Smooth muscle cell (in vitro differentiated cells): ENCODE data around the gene KCNH8. TPM values are rescaled to one million over a fixed set of nuclear protein-coding genes. Genes with fewer than 3 reads are reported as not detected.

ENCODE experiments used
- DNase-seq: peaks from one replicate; lab custom pipeline; 2025; ENCODE audit not compliant: unreplicated experiment; lab: John Stamatoyannopoulos, UW
- H2AFZ ChIP-seq: fragments of 200-600 bp; sonication (generic); 2 replicates; pipeline ENCODE4 v1.6.0; 2016; ENCODE audit warnings: antibody characterized with exemption, low read depth, mild to moderate bottlenecking
- H3F3A ChIP-seq: fragments of 200-600 bp; sonication (generic); 2 replicates; pipeline ENCODE4 v1.6.0; 2017; ENCODE audit warnings: antibody characterized with exemption, low read depth
- H3K27ac ChIP-seq: fragments of 200-600 bp; sonication (generic); 2 replicates; pipeline ENCODE4 v1.5.1; 2016; ENCODE audit warnings: low read depth, mild to moderate bottlenecking
- H3K27me3 ChIP-seq: fragments of 200-600 bp; sonication (generic); 2 replicates; pipeline ENCODE4 v1.6.1; 2016; ENCODE audit warnings: low read depth, mild to moderate bottlenecking
- H3K36me3 ChIP-seq: fragments of 200-600 bp; sonication (generic); 2 replicates; pipeline ENCODE4 v1.5.1; 2016; ENCODE audit warnings: low read depth
- H3K4me1 ChIP-seq: fragments of 200-600 bp; sonication (generic); 2 replicates; pipeline ENCODE4 v1.5.1; 2016; ENCODE audit warnings: low read depth
- H3K4me2 ChIP-seq: fragments of 200-600 bp; sonication (generic); 2 replicates; pipeline ENCODE4 v1.6.0; 2016; ENCODE audit warnings: mild to moderate bottlenecking
- H3K4me3 ChIP-seq: fragments of 200-600 bp; sonication (generic); 2 replicates; pipeline ENCODE4 v1.5.1; 2016; ENCODE audit warnings: mild to moderate bottlenecking
- H3K79me2 ChIP-seq: fragments of 200-600 bp; sonication (generic); 2 replicates; pipeline ENCODE4 v1.6.0; 2016; ENCODE audit warnings: low read depth, mild to moderate bottlenecking
- H3K9ac ChIP-seq: fragments of 200-600 bp; sonication (generic); 2 replicates; pipeline ENCODE4 v1.6.0; 2016; ENCODE audit warnings: low read depth
- H3K9me3 ChIP-seq: fragments of 200-600 bp; sonication (generic); replicated peaks from 2 replicates; pipeline ENCODE4 v1.5.1; 2016; ENCODE audit warnings: low read depth
- H4K20me1 ChIP-seq: fragments of 200-600 bp; sonication (generic); 2 replicates; pipeline ENCODE4 v1.6.0; 2016; ENCODE audit warnings: low read depth
- WGBS: methylation state at CpG from one replicate; pipeline ENCODE4 v1.1.7; 2016; ENCODE audit warnings: low lambda C conversion rate; 5-methylcytosine and 5-hydroxymethylcytosine counted together
- polyA plus RNA-seq: library from polyadenylated mRNA; unstranded; fragments of >200 nt; fragmentation: Nextera tagmentation; extraction: Ambion mirVana; gene quantifications from 2 replicates; pipeline ENCODE4 v1.2.1, GENCODE V29; 2016
- total RNA-seq: library from RNA; depleted of rRNA; stranded (reverse); fragments of >200 nt; gene quantifications from 2 replicates; pipeline ENCODE4 v1.2.3, GENCODE V29; 2014
- TF ChIP-seq, protein P1 (sequence below): fragments of 200-600 bp; sonication (generic); IDR thresholded peaks from 2 replicates; pipeline ENCODE4 v1.5.1; 2017; ENCODE audit warnings: borderline replicate concordance, mild to moderate bottlenecking, antibody characterized with exemption; ENCODE audit not compliant: insufficient read depth, poor library complexity, severe bottlenecking

Gene KCNH8
- total and polyA plus RNA-seq, 2 experiments from 2014 or later, result 0.05 to 2.9 TPM

DNA sequence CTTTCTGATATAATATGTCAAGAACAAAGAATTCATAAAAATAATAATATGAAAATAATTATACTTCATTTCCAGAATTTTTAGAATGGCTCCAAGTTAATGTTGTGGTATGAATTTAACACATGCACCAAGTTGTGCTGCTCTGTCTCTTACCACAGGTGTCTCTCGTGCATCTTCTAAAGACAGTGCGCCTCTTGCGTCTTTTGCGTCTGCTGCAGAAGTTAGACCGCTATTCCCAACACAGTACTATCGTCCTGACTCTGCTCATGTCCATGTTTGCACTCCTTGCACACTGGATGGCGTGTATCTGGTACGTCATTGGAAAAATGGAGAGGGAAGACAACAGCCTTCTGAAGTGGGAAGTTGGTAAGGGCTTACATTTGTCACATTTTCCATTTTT, 246.6 kb downstream of the KCNH8 start:
- no peak for DNase-seq
- no peaks in the 10 kb centered on the region for H3F3A ChIP-seq
- no peaks in the 10 kb centered on the region for H3K79me2 ChIP-seq
- H3K9me3 ChIP-seq, result no peaks in the 10 kb centered on the region
- no peak overlapping the region for H3K4me2 ChIP-seq
- no peak overlapping the region for H3K4me3 ChIP-seq
- no peak overlapping the region for H3K9ac ChIP-seq
- no peaks in the 10 kb centered on the region for H4K20me1 ChIP-seq
- H2AFZ ChIP-seq, result no peak overlapping the region
- H3K27ac ChIP-seq, result no peak overlapping the region
- no peaks in the 10 kb centered on the region for H3K27me3 ChIP-seq
- no peaks in the 10 kb centered on the region for H3K4me1 ChIP-seq
- TF ChIP-seq, protein P1, sequence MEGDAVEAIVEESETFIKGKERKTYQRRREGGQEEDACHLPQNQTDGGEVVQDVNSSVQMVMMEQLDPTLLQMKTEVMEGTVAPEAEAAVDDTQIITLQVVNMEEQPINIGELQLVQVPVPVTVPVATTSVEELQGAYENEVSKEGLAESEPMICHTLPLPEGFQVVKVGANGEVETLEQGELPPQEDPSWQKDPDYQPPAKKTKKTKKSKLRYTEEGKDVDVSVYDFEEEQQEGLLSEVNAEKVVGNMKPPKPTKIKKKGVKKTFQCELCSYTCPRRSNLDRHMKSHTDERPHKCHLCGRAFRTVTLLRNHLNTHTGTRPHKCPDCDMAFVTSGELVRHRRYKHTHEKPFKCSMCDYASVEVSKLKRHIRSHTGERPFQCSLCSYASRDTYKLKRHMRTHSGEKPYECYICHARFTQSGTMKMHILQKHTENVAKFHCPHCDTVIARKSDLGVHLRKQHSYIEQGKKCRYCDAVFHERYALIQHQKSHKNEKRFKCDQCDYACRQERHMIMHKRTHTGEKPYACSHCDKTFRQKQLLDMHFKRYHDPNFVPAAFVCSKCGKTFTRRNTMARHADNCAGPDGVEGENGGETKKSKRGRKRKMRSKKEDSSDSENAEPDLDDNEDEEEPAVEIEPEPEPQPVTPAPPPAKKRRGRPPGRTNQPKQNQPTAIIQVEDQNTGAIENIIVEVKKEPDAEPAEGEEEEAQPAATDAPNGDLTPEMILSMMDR, result no peak
- 92% methylated on average over 8 of the region's 8 CpGs for WGBS
- no peaks in the 10 kb centered on the region for H3K36me3 ChIP-seq

DNA sequence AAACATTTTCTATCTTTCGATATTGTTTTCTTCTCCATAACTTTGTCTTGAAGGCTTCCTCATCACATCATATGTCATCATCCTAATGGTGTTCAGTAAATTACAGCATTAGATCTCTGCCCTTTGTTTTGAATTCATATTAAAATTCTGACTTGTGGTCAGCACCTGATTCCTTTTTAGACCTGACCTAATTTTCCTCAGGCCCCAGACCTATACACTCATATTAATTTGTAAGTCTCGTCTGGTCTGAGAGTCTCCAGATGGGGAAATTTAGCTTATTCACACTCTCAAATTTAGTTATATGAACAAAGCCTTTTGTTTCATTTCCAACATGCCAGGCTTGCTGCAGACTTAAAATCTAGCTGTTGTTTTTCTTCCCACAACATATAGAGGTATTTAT, 248.4 kb downstream of the KCNH8 start:
- Histone ChIP-seq H3K27me3 (no peaks in the 10 kb centered on the region), H2AFZ (no peak overlapping the region), H4K20me1 (no peaks in the 10 kb centered on the region), H3K36me3 (no peaks in the 10 kb centered on the region), H3K4me2 (no peak overlapping the region), H3F3A (no peaks in the 10 kb centered on the region), H3K9me3 (no peaks in the 10 kb centered on the region), H3K4me3 (no peak overlapping the region), H3K27ac (no peak overlapping the region), H3K9ac (no peak overlapping the region), H3K4me1 (no peaks in the 10 kb centered on the region), H3K79me2 (no peaks in the 10 kb centered on the region)
- 81% methylated on average over 2 of the region's 2 CpGs for WGBS
- TF ChIP-seq, protein P1, result no peak
- DNase-seq, result no peak

DNA sequence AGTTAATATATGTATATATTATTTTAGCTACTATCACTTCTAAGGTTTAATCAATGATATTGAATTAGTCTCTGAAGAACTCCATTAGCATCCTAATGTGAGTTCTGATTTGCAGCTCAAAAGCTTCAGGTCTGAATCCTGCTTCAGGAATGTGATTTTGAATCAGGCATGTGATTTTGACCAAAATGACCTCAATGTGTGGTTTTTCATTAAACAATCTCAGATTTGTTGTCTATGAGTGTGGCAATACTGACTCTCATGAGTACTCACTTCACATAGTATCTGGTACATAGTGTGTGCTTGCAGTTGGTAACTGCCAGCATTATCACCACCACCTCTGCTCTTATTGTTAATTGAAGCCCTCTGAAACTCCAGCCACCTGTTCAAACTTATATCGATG, 251.0 kb downstream of the KCNH8 start:
- 89% methylated on average over 1 of the region's 1 CpG for WGBS

DNA sequence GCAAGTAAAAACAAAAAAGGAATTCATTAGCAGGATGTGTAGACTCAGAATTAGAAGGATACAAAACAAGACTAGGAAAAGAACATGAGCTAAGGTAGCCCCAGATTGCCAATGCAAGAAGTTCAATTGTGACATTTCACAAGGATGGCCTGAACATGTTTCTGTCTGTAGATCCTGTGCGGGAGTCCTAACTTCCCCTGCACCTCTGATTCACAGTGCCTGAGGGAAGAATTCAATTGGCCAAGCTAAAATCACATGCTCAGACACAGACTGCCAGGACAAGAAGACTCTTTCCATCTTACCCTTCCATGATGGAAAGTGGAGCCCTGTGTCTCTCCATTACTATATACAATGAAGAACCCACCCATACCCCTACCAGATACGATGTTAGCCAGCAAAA, 251.5 kb downstream of the KCNH8 start:
- no peak overlapping the region for H3K9ac ChIP-seq
- H4K20me1 ChIP-seq, result no peaks in the 10 kb centered on the region
- TF ChIP-seq, protein P1, result no peak
- no peaks in the 10 kb centered on the region for H3K27me3 ChIP-seq
- 77% methylated on average over 2 of the region's 2 CpGs for WGBS
- H3K4me1 ChIP-seq, result no peaks in the 10 kb centered on the region
- H3K4me3 ChIP-seq, result no peak overlapping the region
- no peak overlapping the region for H3K4me2 ChIP-seq
- no peak for DNase-seq
- H3F3A ChIP-seq, result no peaks in the 10 kb centered on the region
- H3K36me3 ChIP-seq, result no peaks in the 10 kb centered on the region
- no peak overlapping the region for H2AFZ ChIP-seq
- no peaks in the 10 kb centered on the region for H3K9me3 ChIP-seq
- no peaks in the 10 kb centered on the region for H3K79me2 ChIP-seq
- H3K27ac ChIP-seq, result no peak overlapping the region

More for the DNA sequence above, 251.0 kb downstream of the KCNH8 start:
- Histone ChIP-seq H3K4me3 (no peak overlapping the region), H3K9me3 (no peaks in the 10 kb centered on the region), H3F3A (no peaks in the 10 kb centered on the region), H3K4me1 (no peaks in the 10 kb centered on the region), H3K27me3 (no peaks in the 10 kb centered on the region), H3K36me3 (no peaks in the 10 kb centered on the region), H4K20me1 (no peaks in the 10 kb centered on the region), H3K79me2 (no peaks in the 10 kb centered on the region), H3K4me2 (no peak overlapping the region), H2AFZ (no peak overlapping the region), H3K9ac (no peak overlapping the region), H3K27ac (no peak overlapping the region)
- DNase-seq, result no peak
- TF ChIP-seq, protein P1, result no peak
